A549 treated with Hydrocortisone at 1 μM for 4 hours (cell line): ENCODE measurements around the gene RBAK. TPM values are rescaled to one million over a fixed set of nuclear protein-coding genes. Genes with fewer than 3 reads are reported as not detected.

Experiments used
- total RNA-seq: library from RNA; stranded (reverse); fragments of 200-300 nt; extraction: Qiagen RNA extraction; gene quantifications from 5 replicates; pipeline ENCODE4 v1.2.3, GENCODE V29; 2022

The RBAK gene
- 5.2 to 7.6 TPM (median 5.6 TPM) in 5 replicates for total RNA-seq

GRCh38 chr7:5045558-5046396 is at the start of gene RBAK:
TSS of gene RBAK (plus strand) at chr7:5045860. CDS start at chr7:5048077, 2,217 bp downstream.

Other genes with a start within 250 kb of the RBAK start
- gene PAPOLB, start 183.8 kb upstream of the RBAK start, total RNA-seq = not detected in 5 replicates
- gene RADIL, start 162.1 kb upstream of the RBAK start, total RNA-seq = 1.1 to 2.7 TPM (median 2.0 TPM) in 5 replicates
- not detected in 5 replicates for gene MMD2, start 86.7 kb upstream of the RBAK start, total RNA-seq
- gene WIPI2, start 144.4 kb downstream of the RBAK start, total RNA-seq = 48.4 to 55.2 TPM (median 52.9 TPM) in 5 replicates
- gene SLC29A4, start 237.1 kb downstream of the RBAK start, total RNA-seq = 11.7 to 15.2 TPM (median 13.4 TPM) in 5 replicates